OCI-LY1 (cell line): ENCODE measurements around the gene CLK2.

Source experiments
- CTCF ChIP-seq: fragments of 200-600 bp; sonication (generic), shearing (Covaris generic); IDR thresholded peaks from 2 replicates; pipeline ENCODE4 v1.5.1; 2017; ENCODE audit warnings: mild to moderate bottlenecking, antibody characterized with exemption, low read length, moderate library complexity, mixed read lengths
- EZH2 ChIP-seq: fragments of 200-600 bp; sonication (generic), shearing (Covaris generic); IDR thresholded peaks from 2 replicates; pipeline ENCODE4 v1.8.0; 2017; ENCODE audit warnings: borderline replicate concordance, mixed run types, mild to moderate bottlenecking, antibody characterized with exemption, low read length, moderate library complexity, mixed read lengths

DNA sequence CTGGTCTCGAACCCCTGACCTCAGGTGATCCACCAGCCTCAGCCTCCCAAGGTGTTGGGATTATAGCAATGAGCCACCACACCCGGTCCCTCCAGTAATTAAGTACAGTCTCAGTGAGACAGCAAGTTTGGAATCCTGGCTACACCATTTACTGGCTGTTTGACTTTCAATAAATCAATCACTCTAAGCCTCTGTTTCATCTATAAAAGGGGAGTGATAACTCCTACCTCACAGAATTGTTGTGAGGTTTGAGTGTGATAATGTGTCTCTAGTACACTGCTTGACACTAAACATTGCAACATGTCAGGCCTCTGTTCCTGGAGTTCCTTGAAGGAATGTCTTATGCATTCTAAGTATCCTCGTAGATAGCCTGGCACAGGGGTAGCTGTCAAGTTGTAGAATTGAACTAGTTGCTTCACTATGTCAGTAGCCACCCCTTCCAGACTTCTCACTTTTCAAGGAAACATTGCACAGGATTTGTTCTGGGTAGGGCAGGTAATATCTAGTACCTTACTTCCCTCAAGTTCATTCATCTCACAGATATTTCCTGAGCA is 30.4 kb downstream of the CLK2 start:
- no peak for TF ChIP-seq CTCF
- TF ChIP-seq EZH2: no peak
